Measurements from ENCODE around the gene UBE3B.

UBE3B gene

GRCh38 chr12:109551108-109551507, 73.7 kb downstream of the UBE3B start:
- TF ChIP-seq CTCF (IDR thresholded peaks at IDR 0.05; ENCODE audit: low read length) (no peak), EZH2 (IDR thresholded peaks at IDR 0.05; ENCODE audit: borderline replicate concordance, low read length) (no peak)
- no peak overlapping the region for H3K4me3 ChIP-seq (ENCODE audit: low read depth, low read length, poor library complexity, severe bottlenecking)
- H3K27me3 ChIP-seq (ENCODE audit: insufficient read depth, low read length): no peaks in the 10 kb centered on the region
- no peaks in the 10 kb centered on the region for H3K36me3 ChIP-seq (ENCODE audit: insufficient read depth, low read length)
- H3F3A ChIP-seq (ENCODE audit: insufficient read depth, low read length): no peaks in the 10 kb centered on the region
- H3K4me2 ChIP-seq (ENCODE audit: low read length): no peak overlapping the region
- H3K27ac ChIP-seq (ENCODE audit: low read depth, low read length, poor library complexity, severe bottlenecking): no peak overlapping the region
- no peaks in the 10 kb centered on the region for H3K9me3 ChIP-seq (ENCODE audit: low read length)
- no peaks in the 10 kb centered on the region for H3K9me2 ChIP-seq (ENCODE audit: low read depth, low read length)
- H3K9ac ChIP-seq (ENCODE audit: low read length): no peak overlapping the region
- no peaks in the 10 kb centered on the region for H4K20me1 ChIP-seq (ENCODE audit: insufficient read depth, low read length)
- no peaks in the 10 kb centered on the region for H3K79me2 ChIP-seq (ENCODE audit: insufficient read depth, low read length)
- no peaks in the 10 kb centered on the region for H3K4me1 ChIP-seq (ENCODE audit: insufficient read depth, low read length, severe bottlenecking)
- no peak overlapping the region for H2AFZ ChIP-seq (ENCODE audit: low read length)

DNA sequence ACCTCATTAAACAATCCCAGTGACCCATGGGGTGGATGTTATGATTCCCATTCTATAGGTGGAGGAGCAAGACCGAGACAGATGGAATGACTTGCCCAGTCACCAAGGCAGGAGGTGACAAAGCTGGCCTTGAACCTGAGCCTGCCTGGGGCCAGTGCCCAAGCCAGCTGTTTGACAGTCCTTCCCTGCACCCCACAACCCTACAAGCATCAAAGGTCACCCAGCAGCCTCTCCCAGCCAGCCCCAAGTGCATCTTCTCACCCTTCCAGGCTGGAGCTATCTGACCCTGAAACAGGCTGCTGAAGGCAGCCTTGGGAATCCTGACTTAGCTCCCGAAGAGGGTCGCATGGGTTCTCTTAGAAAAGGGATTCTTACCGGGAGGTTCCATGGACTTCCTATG, 75.5 kb downstream of the UBE3B start:
- no peaks in the 10 kb centered on the region for H3K27me3 ChIP-seq (ENCODE audit: insufficient read depth, low read length)
- no peaks in the 10 kb centered on the region for H3K9me3 ChIP-seq (ENCODE audit: low read length)
- no peak overlapping the region for H3K4me2 ChIP-seq (ENCODE audit: low read length)
- H3K9ac ChIP-seq (ENCODE audit: low read length): no peak overlapping the region
- no peaks in the 10 kb centered on the region for H3K4me1 ChIP-seq (ENCODE audit: insufficient read depth, low read length, severe bottlenecking)
- H3K36me3 ChIP-seq (ENCODE audit: insufficient read depth, low read length): no peaks in the 10 kb centered on the region
- no peak overlapping the region for H3K27ac ChIP-seq (ENCODE audit: low read depth, low read length, poor library complexity, severe bottlenecking)
- no peaks in the 10 kb centered on the region for H4K20me1 ChIP-seq (ENCODE audit: insufficient read depth, low read length)
- no peaks in the 10 kb centered on the region for H3K79me2 ChIP-seq (ENCODE audit: insufficient read depth, low read length)
- no peaks in the 10 kb centered on the region for H3K9me2 ChIP-seq (ENCODE audit: low read depth, low read length)
- H3K4me3 ChIP-seq (ENCODE audit: low read depth, low read length, poor library complexity, severe bottlenecking): no peak overlapping the region
- no peaks in the 10 kb centered on the region for H3F3A ChIP-seq (ENCODE audit: insufficient read depth, low read length)
- no peak for TF ChIP-seq EZH2 (IDR thresholded peaks at IDR 0.05; ENCODE audit: borderline replicate concordance, low read length)
- TF ChIP-seq CTCF (IDR thresholded peaks at IDR 0.05; ENCODE audit: low read length): no peak
- H2AFZ ChIP-seq (ENCODE audit: low read length): no peak overlapping the region

- H3K9me2 ChIP-seq (ENCODE audit: low read depth, low read length): no peaks in the 10 kb centered on the region
- H4K20me1 ChIP-seq (ENCODE audit: insufficient read depth, low read length): no peaks in the 10 kb centered on the region
- no peak overlapping the region for H2AFZ ChIP-seq (ENCODE audit: low read length)
- TF ChIP-seq EZH2 (IDR thresholded peaks at IDR 0.05; ENCODE audit: borderline replicate concordance, low read length): no peak
- TF ChIP-seq CTCF (IDR thresholded peaks at IDR 0.05; ENCODE audit: low read length): no peak
- no peaks in the 10 kb centered on the region for H3K27me3 ChIP-seq (ENCODE audit: insufficient read depth, low read length)
- H3K36me3 ChIP-seq (ENCODE audit: insufficient read depth, low read length): no peaks in the 10 kb centered on the region
- no peak overlapping the region for H3K4me3 ChIP-seq (ENCODE audit: low read depth, low read length, poor library complexity, severe bottlenecking)
- no peak overlapping the region for H3K27ac ChIP-seq (ENCODE audit: low read depth, low read length, poor library complexity, severe bottlenecking)
- no peaks in the 10 kb centered on the region for H3F3A ChIP-seq (ENCODE audit: insufficient read depth, low read length)
- H3K9me3 ChIP-seq (ENCODE audit: low read length): no peaks in the 10 kb centered on the region
- H3K9ac ChIP-seq (ENCODE audit: low read length): no peak overlapping the region
- H3K79me2 ChIP-seq (ENCODE audit: insufficient read depth, low read length): no peaks in the 10 kb centered on the region
- no peak overlapping the region for H3K4me2 ChIP-seq (ENCODE audit: low read length)
- no peaks in the 10 kb centered on the region for H3K4me1 ChIP-seq (ENCODE audit: insufficient read depth, low read length, severe bottlenecking)
Observed at GRCh38 chr12:109553483-109553882, 76.0 kb downstream of the UBE3B start.

Measured in OCI-LY1 (cell line).